Measurements from ENCODE around the gene CROCC.

CROCC gene

GRCh38 chr1:16972189-16972895 is 50.6 kb downstream of the CROCC start:
- TF ChIP-seq EZH2 (optimal IDR thresholded peaks at IDR 0.05; ENCODE audit: low read depth, low read length) (no peak), EZH2phosphoT487 (IDR thresholded peaks at IDR 0.05; ENCODE audit: low read length) (no peak)
- TF ChIP-seq, protein P1, sequence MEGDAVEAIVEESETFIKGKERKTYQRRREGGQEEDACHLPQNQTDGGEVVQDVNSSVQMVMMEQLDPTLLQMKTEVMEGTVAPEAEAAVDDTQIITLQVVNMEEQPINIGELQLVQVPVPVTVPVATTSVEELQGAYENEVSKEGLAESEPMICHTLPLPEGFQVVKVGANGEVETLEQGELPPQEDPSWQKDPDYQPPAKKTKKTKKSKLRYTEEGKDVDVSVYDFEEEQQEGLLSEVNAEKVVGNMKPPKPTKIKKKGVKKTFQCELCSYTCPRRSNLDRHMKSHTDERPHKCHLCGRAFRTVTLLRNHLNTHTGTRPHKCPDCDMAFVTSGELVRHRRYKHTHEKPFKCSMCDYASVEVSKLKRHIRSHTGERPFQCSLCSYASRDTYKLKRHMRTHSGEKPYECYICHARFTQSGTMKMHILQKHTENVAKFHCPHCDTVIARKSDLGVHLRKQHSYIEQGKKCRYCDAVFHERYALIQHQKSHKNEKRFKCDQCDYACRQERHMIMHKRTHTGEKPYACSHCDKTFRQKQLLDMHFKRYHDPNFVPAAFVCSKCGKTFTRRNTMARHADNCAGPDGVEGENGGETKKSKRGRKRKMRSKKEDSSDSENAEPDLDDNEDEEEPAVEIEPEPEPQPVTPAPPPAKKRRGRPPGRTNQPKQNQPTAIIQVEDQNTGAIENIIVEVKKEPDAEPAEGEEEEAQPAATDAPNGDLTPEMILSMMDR (IDR thresholded peaks at IDR 0.05; ENCODE audit: low read length): no peak
- no peaks in the 10 kb centered on the region for H3F3A ChIP-seq (ENCODE audit: insufficient read depth, low read length)
- no peaks in the 10 kb centered on the region for H3K79me2 ChIP-seq (ENCODE audit: low read length)
- no peaks in the 10 kb centered on the region for H3K36me3 ChIP-seq (replicated peaks; ENCODE audit: insufficient read depth, low read length)
- no peaks in the 10 kb centered on the region for H3K9me2 ChIP-seq (replicated peaks; ENCODE audit: insufficient read depth, low read length)
- H3K4me1 ChIP-seq (ENCODE audit: low read length): no peaks in the 10 kb centered on the region
- H3K9ac ChIP-seq (ENCODE audit: low read length): no peak overlapping the region
- H3K4me2 ChIP-seq (ENCODE audit: low read depth, low read length): no peak overlapping the region
- no peaks in the 10 kb centered on the region for H3K27me3 ChIP-seq (replicated peaks; ENCODE audit: insufficient read depth, low read length)
- no peaks in the 10 kb centered on the region for H4K20me1 ChIP-seq (ENCODE audit: insufficient read depth, low read length)
- H3K27ac ChIP-seq (ENCODE audit: low read length): no peak overlapping the region
- DNase-seq: no peak
- no peaks in the 10 kb centered on the region for H3K9me3 ChIP-seq (replicated peaks; ENCODE audit: insufficient read depth, low read length)
- H2AFZ ChIP-seq (ENCODE audit: low read length): no peak overlapping the region
- no peak overlapping the region for H3K4me3 ChIP-seq (ENCODE audit: low read length)

- no peak overlapping the region for H3K4me3 ChIP-seq (ENCODE audit: low read length)
- no peaks in the 10 kb centered on the region for H4K20me1 ChIP-seq (ENCODE audit: insufficient read depth, low read length)
- DNase-seq: no peak
- no peak overlapping the region for H3K27ac ChIP-seq (ENCODE audit: low read length)
- no peaks in the 10 kb centered on the region for H3K4me1 ChIP-seq (ENCODE audit: low read length)
- H3K9me2 ChIP-seq (replicated peaks; ENCODE audit: insufficient read depth, low read length): no peaks in the 10 kb centered on the region
- H3K9ac ChIP-seq (ENCODE audit: low read length): no peak overlapping the region
- TF ChIP-seq EZH2 (optimal IDR thresholded peaks at IDR 0.05; ENCODE audit: low read depth, low read length) (no peak), EZH2phosphoT487 (IDR thresholded peaks at IDR 0.05; ENCODE audit: low read length) (no peak)
- TF ChIP-seq, protein P1 (IDR thresholded peaks at IDR 0.05; ENCODE audit: low read length): no peak
- H3K4me2 ChIP-seq (ENCODE audit: low read depth, low read length): no peak overlapping the region
- no peaks in the 10 kb centered on the region for H3F3A ChIP-seq (ENCODE audit: insufficient read depth, low read length)
- no peaks in the 10 kb centered on the region for H3K9me3 ChIP-seq (replicated peaks; ENCODE audit: insufficient read depth, low read length)
- no peaks in the 10 kb centered on the region for H3K27me3 ChIP-seq (replicated peaks; ENCODE audit: insufficient read depth, low read length)
- H2AFZ ChIP-seq (ENCODE audit: low read length): no peak overlapping the region
- H3K36me3 ChIP-seq (replicated peaks; ENCODE audit: insufficient read depth, low read length): no peaks in the 10 kb centered on the region
- H3K79me2 ChIP-seq (ENCODE audit: low read length): no peaks in the 10 kb centered on the region
Measured at GRCh38 chr1:16973215-16973614, 51.5 kb downstream of the CROCC start.

DNA sequence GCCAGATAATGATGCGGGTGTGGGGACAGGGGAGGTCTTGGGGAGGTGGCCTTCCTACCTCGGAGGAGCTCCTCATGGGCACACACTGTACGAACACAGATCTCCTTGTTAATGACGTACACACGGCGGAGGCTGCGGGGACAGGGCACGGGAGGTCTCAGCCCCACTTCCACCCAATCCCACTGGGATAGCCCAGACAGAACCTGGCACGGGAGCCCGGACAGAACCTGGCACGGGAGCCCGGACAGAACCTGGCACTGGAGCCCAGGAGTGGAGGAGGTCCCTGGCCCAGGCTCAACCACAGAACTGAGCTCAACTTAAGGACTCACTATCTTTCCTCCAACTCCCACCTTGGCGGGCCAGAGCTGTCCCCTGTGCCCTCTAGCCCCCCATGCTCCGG is 53.5 kb downstream of the CROCC start:
- H3K4me3 ChIP-seq (ENCODE audit: low read length): no peak overlapping the region
- H3K79me2 ChIP-seq (ENCODE audit: low read length): no peaks in the 10 kb centered on the region
- no peaks in the 10 kb centered on the region for H4K20me1 ChIP-seq (ENCODE audit: insufficient read depth, low read length)
- no peak overlapping the region for H3K4me2 ChIP-seq (ENCODE audit: low read depth, low read length)
- DNase-seq: no peak
- no peak overlapping the region for H2AFZ ChIP-seq (ENCODE audit: low read length)
- H3K9me3 ChIP-seq (replicated peaks; ENCODE audit: insufficient read depth, low read length): no peaks in the 10 kb centered on the region
- peaks cover 13% of the 10 kb centered on the region for H3K27me3 ChIP-seq (replicated peaks; ENCODE audit: insufficient read depth, low read length)
- no peaks in the 10 kb centered on the region for H3K4me1 ChIP-seq (ENCODE audit: low read length)
- no peaks in the 10 kb centered on the region for H3F3A ChIP-seq (ENCODE audit: insufficient read depth, low read length)
- no peaks in the 10 kb centered on the region for H3K36me3 ChIP-seq (replicated peaks; ENCODE audit: insufficient read depth, low read length)
- TF ChIP-seq EZH2 (optimal IDR thresholded peaks at IDR 0.05; ENCODE audit: low read depth, low read length): no peak
- TF ChIP-seq EZH2phosphoT487 (IDR thresholded peaks at IDR 0.05; ENCODE audit: low read length): no peak
- TF ChIP-seq, protein P1 (IDR thresholded peaks at IDR 0.05; ENCODE audit: low read length): no peak
- no peaks in the 10 kb centered on the region for H3K9me2 ChIP-seq (replicated peaks; ENCODE audit: insufficient read depth, low read length)
- no peak overlapping the region for H3K27ac ChIP-seq (ENCODE audit: low read length)
- no peak overlapping the region for H3K9ac ChIP-seq (ENCODE audit: low read length)

Data from MM.1S (cell line).